NCI-H526 (cell line): ENCODE measurements around the gene FAM222A.

ENCODE experiments used
- DNase-seq, 2 experiments: peaks; one replicate each; lab custom pipeline; 2025; lab: John Stamatoyannopoulos, UW

The FAM222A gene

GRCh38 chr12:109713187-109714070 lies at the start of gene FAM222A:
TSS of gene FAM222A (plus strand) at chr12:109713825. CDS start at chr12:109744147, 30,322 bp downstream.
- peak; percentile 93 to 98 for DNase-seq

DNA sequence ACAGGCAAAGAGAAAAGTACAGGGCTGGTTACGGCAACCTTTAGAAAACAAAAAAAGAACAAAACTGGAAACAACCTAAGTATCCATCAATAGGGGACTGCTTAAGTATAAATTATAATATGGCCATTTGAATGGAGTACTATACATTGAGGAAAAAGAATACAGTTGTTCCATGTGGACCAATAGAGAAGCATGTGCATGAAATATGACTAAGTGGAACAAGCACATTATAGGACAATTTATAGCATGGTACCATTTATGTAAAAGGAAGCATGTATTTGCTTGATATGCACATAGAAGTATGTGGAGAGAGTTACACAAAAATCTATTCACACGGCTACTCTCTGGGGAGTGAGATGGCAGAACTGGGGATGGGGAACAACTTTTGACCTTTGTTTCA lies 49.2 kb upstream of the FAM222A start:
- no peak for DNase-seq

DNA sequence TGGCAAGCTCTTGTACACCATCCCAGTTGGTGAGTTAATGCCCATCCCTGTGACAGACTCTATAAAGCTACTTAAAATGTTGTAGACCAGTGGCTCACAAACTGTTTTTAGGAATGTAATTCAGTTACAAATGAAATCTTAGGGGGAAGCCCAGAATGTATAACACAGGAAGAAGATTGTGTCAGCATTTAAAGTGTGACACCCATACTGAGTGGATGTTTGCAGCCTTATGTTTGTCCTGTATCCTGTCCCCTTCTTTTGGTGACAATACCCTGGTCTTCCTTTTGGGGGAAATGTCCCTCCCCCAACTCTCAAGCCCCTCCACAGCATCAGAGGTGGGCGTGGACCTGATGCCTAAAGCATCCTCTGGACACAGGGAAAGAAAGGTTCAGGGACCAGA lies 47.6 kb upstream of the FAM222A start:
- no peak for DNase-seq

GRCh38 chr12:109670731-109671130 lies 42.9 kb upstream of the FAM222A start:
- DNase-seq: no peak

DNA sequence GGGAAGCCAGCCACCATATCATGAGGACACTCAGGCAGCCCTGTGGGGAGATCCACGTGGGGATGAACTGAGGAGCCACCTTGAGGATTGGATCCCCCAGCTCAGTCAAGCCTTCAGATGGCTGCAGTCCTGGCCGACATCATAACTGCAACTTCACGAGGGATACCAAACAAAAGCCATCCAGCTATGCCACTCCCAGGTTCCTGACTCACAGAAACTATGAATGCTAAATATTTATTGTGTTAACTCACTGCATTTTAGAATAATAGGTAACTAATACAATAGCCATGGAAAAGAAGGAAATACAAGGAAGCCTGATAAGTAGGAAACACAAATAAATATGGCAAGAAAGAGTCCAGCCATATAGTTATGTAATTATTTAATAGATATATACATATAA lies 42.1 kb upstream of the FAM222A start:
- no peak for DNase-seq

DNA sequence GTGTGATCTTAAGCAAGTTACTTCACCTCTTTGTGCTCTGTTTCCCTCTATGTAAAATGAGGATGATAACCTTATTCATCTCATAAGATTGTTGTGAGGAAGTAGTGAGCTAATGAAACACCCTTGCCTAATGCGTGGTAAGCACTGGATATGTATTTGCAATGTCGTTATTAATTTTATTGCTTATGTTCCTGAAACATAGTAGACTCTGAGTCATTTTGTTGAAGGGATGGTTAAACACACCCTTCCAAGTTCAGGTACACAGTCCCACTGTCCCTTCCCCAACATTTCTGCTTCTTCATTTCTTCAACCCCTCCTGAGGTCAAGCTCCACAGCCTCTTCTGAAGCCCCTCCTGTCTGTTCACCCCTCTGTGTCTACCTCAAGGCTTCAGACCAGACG lies 40.2 kb upstream of the FAM222A start:
- no peak for DNase-seq

DNA sequence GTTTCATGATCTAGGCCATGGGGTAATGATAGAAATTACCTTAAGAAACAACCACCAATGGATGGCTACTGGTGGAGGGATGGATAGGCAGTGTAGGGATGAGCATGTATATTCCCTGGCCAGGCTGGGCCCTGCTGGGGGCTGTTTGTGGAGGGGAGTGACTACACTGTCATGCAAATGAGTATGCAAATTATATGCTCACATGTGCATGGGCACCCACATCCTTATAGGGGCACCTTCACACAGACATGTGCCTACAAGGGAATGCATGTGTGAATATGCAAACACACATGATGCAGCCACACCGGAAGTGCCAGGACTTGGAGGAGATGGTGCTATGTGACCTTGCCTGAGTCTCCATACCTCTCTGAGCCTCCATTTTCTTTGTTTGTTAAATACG lies 39.7 kb upstream of the FAM222A start:
- DNase-seq: peak; percentile 95

- DNase-seq: no peak
These were observed 38.2 kb upstream of the FAM222A start for GRCh38 chr12:109675411-109675810.

GRCh38 chr12:109677279-109677691 lies 36.3 kb upstream of the FAM222A start:
- no peak for DNase-seq

DNA sequence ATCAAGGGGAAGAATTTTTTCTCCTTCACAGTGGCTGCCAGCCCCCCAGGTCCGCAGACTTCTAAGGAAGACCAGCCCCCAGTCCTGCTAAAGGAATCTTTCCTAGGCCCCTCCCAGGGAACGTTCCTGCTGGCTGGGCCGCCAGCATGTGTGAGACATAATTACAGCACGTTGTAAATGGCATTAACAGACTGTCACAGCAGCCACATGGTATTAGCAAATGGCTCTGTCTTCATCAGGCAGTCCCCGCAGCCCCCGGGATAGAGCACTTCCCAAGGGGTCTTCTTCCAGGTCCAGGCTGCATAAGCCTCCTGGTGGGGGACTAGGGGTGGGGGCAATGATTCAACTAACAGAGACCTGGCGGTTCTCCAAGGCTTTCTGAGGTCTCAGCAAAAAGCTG lies 34.9 kb upstream of the FAM222A start:
- no peak for DNase-seq

- DNase-seq: peak; percentile 98
These were observed 33.9 kb upstream of the FAM222A start for GRCh38 chr12:109679501-109680263.

DNA sequence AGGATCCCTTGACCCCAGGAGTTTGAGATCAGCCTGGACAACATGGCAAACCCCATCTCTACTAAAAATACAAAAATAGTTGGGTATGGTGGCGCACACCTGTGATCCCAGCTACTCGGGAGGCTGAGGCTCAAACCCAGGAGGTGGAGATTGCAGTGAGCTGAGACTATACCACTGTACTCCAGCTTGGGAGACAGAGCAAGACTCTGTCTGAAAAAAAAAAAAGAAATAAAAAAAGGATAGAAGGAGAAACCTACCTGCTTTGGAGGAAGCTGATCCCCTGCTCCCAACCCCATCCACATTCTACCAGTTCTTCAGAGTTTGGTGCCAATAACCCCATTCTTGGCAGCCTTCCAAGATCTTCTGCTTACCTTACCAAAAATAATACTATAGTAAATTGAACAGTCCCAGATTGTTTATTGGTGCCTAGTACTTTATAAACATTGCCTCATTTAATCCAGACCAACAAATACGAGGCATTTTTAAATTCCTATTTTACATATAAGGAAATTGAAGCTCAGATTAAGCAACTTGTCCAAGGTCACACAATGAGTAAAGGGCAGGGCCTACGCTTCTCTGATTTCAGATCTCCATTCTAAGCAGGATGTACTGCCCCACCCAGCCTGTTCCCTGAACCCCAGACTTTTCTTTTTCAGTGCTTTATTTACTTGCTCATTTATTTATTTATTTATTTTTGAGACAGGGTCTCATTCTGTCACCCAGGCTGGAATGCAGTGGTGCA lies 33.2 kb upstream of the FAM222A start:
- peak in 1 of 2 experiments; percentile 17 for DNase-seq

GRCh38 chr12:109681986-109682707 lies 31.5 kb upstream of the FAM222A start:
- DNase-seq: no peak

DNA sequence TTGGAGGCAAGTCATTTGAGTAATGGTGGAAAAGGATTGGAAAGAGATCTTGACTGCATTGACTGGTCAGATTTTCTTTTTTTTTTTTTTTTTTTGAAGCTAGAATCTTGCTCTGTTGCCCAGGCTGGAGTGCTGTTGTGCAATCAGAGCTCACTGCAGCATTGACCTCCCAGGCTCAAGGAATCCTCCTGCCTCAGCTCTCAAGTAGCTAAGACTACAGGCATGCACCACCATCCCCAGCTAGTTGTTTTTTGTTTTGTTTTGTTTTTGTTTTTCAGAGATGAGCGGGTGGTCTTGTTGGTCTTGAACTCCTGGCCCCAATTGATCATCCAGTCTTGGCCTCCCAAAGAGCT lies 30.9 kb upstream of the FAM222A start:
- no peak for DNase-seq

GRCh38 chr12:109683316-109683715 lies 30.3 kb upstream of the FAM222A start:
- DNase-seq: no peak

DNA sequence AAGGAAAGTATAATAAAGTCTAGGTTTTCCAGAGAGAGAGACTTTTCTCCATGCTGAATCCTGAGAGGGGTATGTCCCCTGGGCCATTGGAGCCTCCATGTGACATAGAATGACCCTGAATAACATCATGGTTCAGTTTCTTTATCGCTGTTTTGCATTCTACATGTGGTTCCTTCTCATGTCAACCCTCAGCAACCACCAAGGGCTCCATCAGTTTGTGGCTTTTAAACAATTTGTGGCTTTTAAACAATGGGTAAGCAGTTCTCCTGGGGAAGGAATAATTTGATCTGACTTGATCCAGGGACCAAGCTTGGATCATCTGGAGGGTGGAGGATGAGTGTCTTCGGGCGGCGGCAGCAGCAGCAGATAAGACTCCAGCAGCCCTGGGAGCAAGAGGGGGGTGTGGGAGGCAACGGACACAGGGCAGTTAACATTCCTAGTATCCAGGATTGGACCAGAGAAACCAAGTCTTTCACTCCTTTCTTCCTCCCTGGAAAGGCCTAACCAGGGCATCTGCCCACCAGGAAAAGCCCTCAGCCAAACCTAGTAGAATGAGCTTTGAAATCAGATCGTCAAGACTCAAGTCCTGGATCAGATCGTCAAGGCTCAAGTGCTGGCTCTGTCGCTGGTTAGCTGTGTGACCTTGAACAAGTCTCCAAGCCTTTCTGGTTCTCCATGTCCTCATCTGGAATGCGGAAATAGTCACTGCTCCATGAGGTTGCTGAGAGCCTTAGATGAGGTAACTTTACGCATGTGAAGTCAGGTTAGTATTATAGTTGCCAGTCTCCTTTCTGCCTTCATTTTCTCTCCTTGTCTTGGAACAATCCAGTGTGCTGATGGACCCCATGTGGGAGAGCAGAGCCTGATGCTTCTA lies 27.8 kb upstream of the FAM222A start:
- DNase-seq: no peak

GRCh38 chr12:109686523-109686922 lies 27.1 kb upstream of the FAM222A start:
- no peak for DNase-seq

- DNase-seq: no peak
These were observed 26.4 kb upstream of the FAM222A start for GRCh38 chr12:109687250-109687649.

DNA sequence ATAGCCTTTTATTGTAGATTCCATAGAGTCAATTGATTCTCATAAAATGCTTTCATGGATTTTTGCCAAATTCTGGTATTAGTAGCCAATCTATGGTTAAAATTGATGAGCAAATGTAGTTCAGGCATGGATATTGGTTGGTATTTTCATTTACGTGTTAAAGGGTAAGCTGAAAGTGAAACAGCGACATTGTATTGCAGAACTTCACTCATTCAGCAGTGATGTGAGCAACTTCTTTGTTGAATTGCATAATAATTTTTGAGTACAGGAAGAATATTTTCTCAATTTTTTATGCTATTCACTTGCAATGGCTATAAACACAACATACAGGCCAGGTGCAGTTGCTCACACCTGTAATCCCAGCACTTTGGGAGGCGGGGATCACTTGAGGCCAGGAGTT lies 24.2 kb upstream of the FAM222A start:
- no peak for DNase-seq

DNA sequence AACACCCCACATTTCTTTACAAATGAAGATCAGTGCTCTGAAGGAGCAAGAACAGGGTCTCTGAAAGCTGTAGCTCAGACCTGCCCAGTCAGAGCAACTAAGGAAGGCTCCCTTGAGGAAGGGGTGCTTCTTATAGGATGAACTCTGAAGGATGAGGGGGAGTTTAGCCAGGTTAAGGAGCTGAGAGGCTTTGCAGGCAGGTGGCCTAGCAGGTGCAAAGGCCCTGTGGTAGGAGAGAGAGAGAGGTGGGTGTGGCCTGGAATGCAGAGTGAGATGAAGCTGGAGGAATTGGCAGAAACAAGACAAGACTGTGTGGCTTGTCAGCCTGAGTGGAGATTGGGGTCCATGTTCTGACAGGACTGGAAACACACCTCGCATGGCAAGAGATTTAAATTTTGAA lies 20.5 kb upstream of the FAM222A start:
- no peak for DNase-seq
